Liver (tissue), 10 donors: ENCODE data around the gene EHMT1. TPM values are rescaled to one million over a fixed set of nuclear protein-coding genes. Genes with fewer than 3 reads are reported as not detected.
"Not testable (repeated sequence)": the region's sequence is repeated elsewhere in the genome, so short reads cannot be mapped to it uniquely, and the experiment has no call there.

Experiments used
- DNase-seq: peaks from one replicate; pipeline ENCODE4 v3.0.0-alpha.2; 2017; ENCODE audit warnings: low spot score
- H3K27ac ChIP-seq, 2 donors: one replicate each; pipeline ENCODE4 v1.7.0; 2013; ENCODE audit warnings: inconsistent platforms in 2 of 2, low read length in 2 of 2, control low read depth in 1 of 2, low read depth in 1 of 2, mild to moderate bottlenecking in 1 of 2
- H3K27me3 ChIP-seq, 4 donors: one replicate each; pipeline versions ENCODE4 v1.6.1 to v1.7.0; 2013; ENCODE audit warnings: low read length in 3 of 4, inconsistent platforms in 1 of 4, mild to moderate bottlenecking in 1 of 4, moderate library complexity in 1 of 4; ENCODE audit not compliant: control insufficient read depth in 4 of 4, insufficient read depth in 4 of 4
- H3K36me3 ChIP-seq, 4 donors: one replicate each; pipeline versions ENCODE4 v1.6.1 to v1.7.0; 2013; ENCODE audit warnings: low read length in 3 of 4, mild to moderate bottlenecking in 3 of 4, low read depth in 1 of 4, moderate library complexity in 1 of 4; ENCODE audit not compliant: control insufficient read depth in 4 of 4, insufficient read depth in 3 of 4
- H3K4me1 ChIP-seq, 4 donors: one replicate each; pipeline versions ENCODE4 v1.6.1 to v1.7.0; 2013; ENCODE audit warnings: low read length in 3 of 4, mild to moderate bottlenecking in 3 of 4, moderate library complexity in 1 of 4; ENCODE audit not compliant: control insufficient read depth in 4 of 4, insufficient read depth in 4 of 4
- H3K4me3 ChIP-seq, 3 donors: one replicate each; pipeline versions ENCODE4 v1.6.1 to v1.7.0; 2013; ENCODE audit warnings: low read length in 3 of 3, control low read depth in 1 of 3, low read depth in 1 of 3, mild to moderate bottlenecking in 1 of 3
- H3K9ac ChIP-seq, 2 donors: one replicate each; pipeline ENCODE4 v1.7.0; 2013; ENCODE audit warnings: low read length in 2 of 2, mild to moderate bottlenecking in 2 of 2, moderate library complexity in 2 of 2, control low read depth in 1 of 2, low read depth in 1 of 2
- H3K9me3 ChIP-seq, 4 donors: one replicate each; pipeline versions ENCODE4 v1.6.1 to v1.7.0; 2013; ENCODE audit warnings: low read length in 3 of 4; ENCODE audit not compliant: control insufficient read depth in 4 of 4
- REST ChIP-seq: IDR thresholded peaks from 2 replicates; pipeline ENCODE4 v1.6.1; 2016; ENCODE audit warnings: antibody characterized with exemption, mild to moderate bottlenecking
- WGBS: extraction: QIAGEN DNeasy Blood & Tissue Kit; methylation state at CpG from one replicate; pipeline ENCODE4 v1.1.7; 2013; 5-methylcytosine and 5-hydroxymethylcytosine counted together
- polyA plus RNA-seq, 2 donors: library from polyadenylated mRNA; stranded (reverse) in 1 of 2; unstranded in 1 of 2; fragments of 200-250 nt in 1 of 2; fragments of >200 nt in 1 of 2; fragmentation: Nextera tagmentation in 1 of 2; extraction: Ambion mirVana in 1 of 2; gene quantifications; one replicate each; pipeline versions ENCODE4 v1.2.1 to v1.2.3, GENCODE V29; 2013 to 2015
- small RNA-seq: library from RNA; depleted of rRNA; stranded (forward); fragments of <200 nt; gene quantifications from one replicate; pipeline ENCODE3, GENCODE V24; 2014
- total RNA-seq, 2 donors: library from RNA; depleted of rRNA; stranded (reverse); fragments of >200 nt; gene quantifications; one replicate each; pipeline ENCODE4 v1.2.3, GENCODE V29; 2014
- donor health status: healthy.
- donor health status: healthy.
- donor health status: healthy.
- donor health status: healthy.
- donor health status: healthy.

EHMT1 gene
- total and polyA plus RNA-seq, 4 donors = 16.1 to 48.2 (median 27.3) TPM

- not testable (repeated sequence) for H3K4me3 ChIP-seq, H3K9me3 ChIP-seq, DNase-seq, H3K36me3 ChIP-seq, H3K4me1 ChIP-seq, H3K27me3 ChIP-seq, H3K27ac ChIP-seq, H3K9ac ChIP-seq
- TF ChIP-seq REST = peak; percentile 94
- 33% methylated on average over 5 of the region's 7 CpGs for WGBS
Measured at GRCh38 chr9:137884547-137884946, 265.7 kb downstream of the EHMT1 start.

GRCh38 chr9:137885121-137885520 lies 266.3 kb downstream of the EHMT1 start:
- H3K4me1 ChIP-seq, DNase-seq, H3K9ac ChIP-seq, H3K27ac ChIP-seq, H3K27me3 ChIP-seq, H3K36me3 ChIP-seq, H3K4me3 ChIP-seq, H3K9me3 ChIP-seq: not testable (repeated sequence)
- 82% methylated on average over 10 of the region's 12 CpGs for WGBS

Small RNA genes lying within 50 kb of the gene (small RNA-seq; reads per million reads assigned to genes)
- gene MIR602 (not detected), gene RF00017 (not detected)

Other genes starting within 250 kb of the EHMT1 start
- 1 to 10 TPM; 2.5 to 6.7 TPM for gene EXD3, start 195.8 kb upstream of the EHMT1 start, total RNA-seq
- 1 to 10 TPM; 3.6 to 3.7 TPM for gene EXD3, start 195.8 kb upstream of the EHMT1 start, polyA plus RNA-seq
- gene NOXA1, start 195.6 kb upstream of the EHMT1 start, total RNA-seq = 1 to 10 TPM; 1.3 to 2.4 TPM
- gene NOXA1, start 195.6 kb upstream of the EHMT1 start, polyA plus RNA-seq = 1 to 10 TPM; 2.4 to 3.6 TPM
- 1 to 10 TPM; 1.6 to 4.7 TPM for gene ENTPD8, start 177.6 kb upstream of the EHMT1 start, total RNA-seq
- gene ENTPD8, start 177.6 kb upstream of the EHMT1 start, polyA plus RNA-seq = 1 to 10 TPM; 5.1 to 6.2 TPM
- gene NSMF, start 159.7 kb upstream of the EHMT1 start, total RNA-seq = 10 to 100 TPM in 1 of 2 donors, 1 to 10 TPM in 1; 1.7 to 12.9 TPM
- gene NSMF, start 159.7 kb upstream of the EHMT1 start, polyA plus RNA-seq = 10 to 100 TPM in 1 of 2 donors, 1 to 10 TPM in 1; 4.6 to 13.5 TPM
- 1 to 10 TPM in 1 of 2 donors, under 1 TPM in 1; 0.75 to 6.5 TPM for gene PNPLA7, start 68.6 kb upstream of the EHMT1 start, total RNA-seq
- 1 to 10 TPM; 1.0 to 3.3 TPM for gene PNPLA7, start 68.6 kb upstream of the EHMT1 start, polyA plus RNA-seq
- 10 to 100 TPM; 31.7 to 34.4 TPM for gene MRPL41, start 67.1 kb upstream of the EHMT1 start, total RNA-seq
- 100 to 1,000 TPM in 1 of 2 donors, 10 to 100 TPM in 1; 64.3 to 120 TPM for gene MRPL41, start 67.1 kb upstream of the EHMT1 start, polyA plus RNA-seq
- gene DPH7, start 40.1 kb upstream of the EHMT1 start, total RNA-seq = 10 to 100 TPM in 1 of 2 donors, 1 to 10 TPM in 1; 9.4 to 18.9 TPM
- 10 to 100 TPM in 1 of 2 donors, 1 to 10 TPM in 1; 7.9 to 15.1 TPM for gene DPH7, start 40.1 kb upstream of the EHMT1 start, polyA plus RNA-seq
- gene ZMYND19, start 28.5 kb upstream of the EHMT1 start, total RNA-seq = 1 to 10 TPM; 7.0 to 7.1 TPM
- 1 to 10 TPM; 2.4 to 7.0 TPM for gene ZMYND19, start 28.5 kb upstream of the EHMT1 start, polyA plus RNA-seq
- 10 to 100 TPM in 1 of 2 donors, 1 to 10 TPM in 1; 9.8 to 31.6 TPM for gene ARRDC1, start 13.3 kb upstream of the EHMT1 start, total RNA-seq
- gene ARRDC1, start 13.3 kb upstream of the EHMT1 start, polyA plus RNA-seq = 10 to 100 TPM; 19.9 to 26.9 TPM